HK-2 (cell line): ENCODE data around the gene FGF12.

Experiments
- DNase-seq: peaks from one replicate; pipeline ENCODE4 v3.0.0-alpha.2; 2018; ENCODE audit not compliant: unreplicated experiment

The FGF12 gene

DNA sequence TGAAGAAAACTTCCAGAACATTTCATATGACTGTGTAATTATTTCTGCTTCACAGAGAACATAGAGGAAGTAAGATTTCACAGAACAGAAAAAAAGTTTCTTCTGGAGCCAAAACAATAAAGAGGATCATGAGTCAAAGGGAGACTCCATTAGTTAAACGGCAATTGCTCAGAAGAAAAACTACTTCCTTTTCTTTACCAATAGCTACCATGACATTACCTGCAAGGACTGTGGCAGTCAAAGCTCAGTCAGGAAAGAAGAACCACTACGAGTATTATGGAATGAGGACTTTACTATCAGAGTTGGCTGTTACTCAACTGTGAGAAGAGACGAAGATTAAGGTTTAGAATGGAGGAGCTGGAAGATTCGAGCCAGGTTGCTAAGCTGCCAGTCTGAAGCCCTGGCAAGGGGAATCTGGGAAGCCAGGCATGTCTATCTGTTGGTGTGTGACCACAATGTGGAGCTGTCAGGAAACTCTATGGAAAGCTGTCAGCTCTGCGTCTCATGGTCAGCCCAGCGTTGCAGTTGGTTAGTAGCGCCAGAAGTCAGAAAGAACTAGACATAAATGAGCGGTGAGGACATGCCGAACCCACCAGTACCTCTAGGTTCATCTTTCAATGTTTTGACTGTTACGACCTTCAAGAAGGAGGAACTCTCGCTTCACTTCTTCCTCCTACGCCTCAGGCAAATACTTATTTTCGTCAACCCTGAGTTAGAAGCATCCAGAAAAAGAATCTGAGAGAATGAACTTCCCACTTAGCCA lies 604.3 kb downstream of the FGF12 start:
- DNase-seq = no peak

- DNase-seq = no peak
These were observed 605.4 kb downstream of the FGF12 start for GRCh38 chr3:192121923-192122322.

GRCh38 chr3:192108820-192109219 lies 618.5 kb downstream of the FGF12 start:
- no peak for DNase-seq

- DNase-seq = no peak
These were observed 620.8 kb downstream of the FGF12 start for GRCh38 chr3:192106543-192106942.

DNA sequence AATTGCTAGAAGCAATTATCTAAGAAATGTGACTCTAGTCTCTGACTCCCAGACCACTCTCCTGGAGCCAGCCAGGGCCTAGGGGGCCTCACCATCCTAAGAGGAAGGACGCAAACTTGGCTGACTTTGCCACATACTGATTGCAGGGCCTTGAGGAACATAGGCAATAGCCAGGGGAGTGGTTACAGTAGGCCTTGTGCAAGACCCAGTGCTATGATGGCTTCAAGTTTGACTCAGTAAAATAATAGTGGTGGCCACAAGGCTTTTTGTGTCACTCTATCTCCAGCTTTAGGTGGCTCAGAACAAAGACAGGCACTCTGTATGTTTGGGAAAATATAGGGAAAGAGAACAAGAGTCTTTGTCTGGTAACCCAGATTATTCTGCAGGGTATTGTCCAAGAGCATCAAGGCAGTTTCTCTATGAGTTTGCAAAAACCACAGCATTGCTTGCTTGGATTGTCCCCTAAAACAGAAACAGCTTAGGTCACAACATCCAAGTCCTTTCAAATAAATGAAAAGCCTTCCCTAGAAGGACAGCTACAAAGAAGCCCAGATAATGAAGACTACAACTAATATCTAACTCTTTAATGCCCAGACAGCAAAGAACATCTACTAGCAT lies 634.8 kb downstream of the FGF12 start:
- no peak for DNase-seq

- no peak for DNase-seq
These were observed 635.5 kb downstream of the FGF12 start for GRCh38 chr3:192091831-192092230.

DNA sequence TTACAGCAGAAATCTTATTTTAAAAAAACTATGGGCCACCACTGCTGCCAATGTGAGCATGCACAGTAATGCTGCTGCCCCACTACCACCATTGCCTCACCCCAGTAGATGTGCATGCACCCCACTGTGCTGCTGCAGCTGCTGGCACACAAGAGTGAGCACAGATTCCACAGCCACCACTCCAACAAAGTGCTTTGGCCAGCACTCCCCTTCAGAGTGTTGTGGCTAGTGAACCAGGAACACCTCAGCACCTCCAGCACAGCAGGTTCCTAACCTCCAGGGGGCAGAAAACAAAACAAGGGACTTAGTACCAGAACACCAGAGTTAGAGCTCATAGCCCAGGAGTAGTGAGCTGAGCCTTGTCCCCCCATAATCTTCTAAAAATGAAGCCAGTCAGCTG lies 636.8 kb downstream of the FGF12 start:
- DNase-seq = no peak
